ENCODE results near the gene EFCAB12. TPM values are rescaled to one million over a fixed set of nuclear protein-coding genes. Genes with fewer than 3 reads are reported as not detected.

The EFCAB12 gene
- total RNA-seq, 1 experiment from 2014 or later: 2.2 TPM

DNA sequence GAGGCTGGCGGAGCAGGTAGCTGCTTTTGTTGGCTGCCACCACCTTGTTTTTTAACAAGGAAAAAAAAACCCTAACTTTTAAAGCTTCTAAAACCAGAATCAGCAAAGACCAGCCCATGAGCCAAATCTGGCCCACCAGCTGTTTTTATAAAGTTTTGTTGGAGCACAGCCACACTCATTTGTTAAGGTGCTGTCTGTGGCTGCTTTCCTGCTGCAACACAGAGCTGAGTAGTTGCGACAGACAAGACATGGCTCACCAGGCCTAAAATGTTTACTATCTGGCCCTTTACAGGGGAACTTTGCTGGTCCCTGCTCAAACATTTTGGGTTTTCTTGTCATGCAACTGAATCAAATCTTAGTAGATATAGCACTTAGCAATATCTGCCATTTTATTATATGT lies 18.9 kb downstream of the EFCAB12 start:
- Histone ChIP-seq H3K4me1 (replicated peaks; ENCODE audit: insufficient read depth) (peaks cover 24% of the 10 kb centered on the region), H3F3A (ENCODE audit: insufficient read depth, low read depth) (peaks cover 21% of the 10 kb centered on the region; the same call in 1 of the 2 replicates), H3K36me3 (ENCODE audit: low read depth) (no peaks in the 10 kb centered on the region), H3K4me2 (no peak overlapping the region), H3K9me3 (ENCODE audit: insufficient read depth, low read depth) (no peaks in the 10 kb centered on the region), H3K27me3 (ENCODE audit: insufficient read depth, low read depth) (no peaks in the 10 kb centered on the region), H3K27ac (no peak overlapping the region), H3K4me3 (no peak overlapping the region), H4K20me1 (ENCODE audit: insufficient read depth) (no peaks in the 10 kb centered on the region), H3K9me2 (ENCODE audit: insufficient read depth) (no peaks in the 10 kb centered on the region), H2AFZ (no peak overlapping the region), H3K79me2 (ENCODE audit: low read depth) (no peaks in the 10 kb centered on the region)
- POLR2A ChIA-PET (ENCODE audit: unreplicated experiment): no interaction called here
- intact Hi-C loops (cut with micrococcal nuclease; ENCODE audit: unreplicated experiment): no loop called here
- no TSS peak for BruUV-seq (replicated peaks)
- CTCF ChIA-PET: interaction anchor here (0.7 kb wide), 1 partner anchor 424 kb away, joined by 3 read pairs; no protein-coding TSS in a partner anchor
- DNase-seq: no peak
- TF ChIP-seq, protein P1, sequence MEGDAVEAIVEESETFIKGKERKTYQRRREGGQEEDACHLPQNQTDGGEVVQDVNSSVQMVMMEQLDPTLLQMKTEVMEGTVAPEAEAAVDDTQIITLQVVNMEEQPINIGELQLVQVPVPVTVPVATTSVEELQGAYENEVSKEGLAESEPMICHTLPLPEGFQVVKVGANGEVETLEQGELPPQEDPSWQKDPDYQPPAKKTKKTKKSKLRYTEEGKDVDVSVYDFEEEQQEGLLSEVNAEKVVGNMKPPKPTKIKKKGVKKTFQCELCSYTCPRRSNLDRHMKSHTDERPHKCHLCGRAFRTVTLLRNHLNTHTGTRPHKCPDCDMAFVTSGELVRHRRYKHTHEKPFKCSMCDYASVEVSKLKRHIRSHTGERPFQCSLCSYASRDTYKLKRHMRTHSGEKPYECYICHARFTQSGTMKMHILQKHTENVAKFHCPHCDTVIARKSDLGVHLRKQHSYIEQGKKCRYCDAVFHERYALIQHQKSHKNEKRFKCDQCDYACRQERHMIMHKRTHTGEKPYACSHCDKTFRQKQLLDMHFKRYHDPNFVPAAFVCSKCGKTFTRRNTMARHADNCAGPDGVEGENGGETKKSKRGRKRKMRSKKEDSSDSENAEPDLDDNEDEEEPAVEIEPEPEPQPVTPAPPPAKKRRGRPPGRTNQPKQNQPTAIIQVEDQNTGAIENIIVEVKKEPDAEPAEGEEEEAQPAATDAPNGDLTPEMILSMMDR (conservative IDR thresholded peaks at IDR 0.05): no peak
- no peak for TF ChIP-seq EZH2 (IDR thresholded peaks at IDR 0.05; ENCODE audit: low read depth)

DNA sequence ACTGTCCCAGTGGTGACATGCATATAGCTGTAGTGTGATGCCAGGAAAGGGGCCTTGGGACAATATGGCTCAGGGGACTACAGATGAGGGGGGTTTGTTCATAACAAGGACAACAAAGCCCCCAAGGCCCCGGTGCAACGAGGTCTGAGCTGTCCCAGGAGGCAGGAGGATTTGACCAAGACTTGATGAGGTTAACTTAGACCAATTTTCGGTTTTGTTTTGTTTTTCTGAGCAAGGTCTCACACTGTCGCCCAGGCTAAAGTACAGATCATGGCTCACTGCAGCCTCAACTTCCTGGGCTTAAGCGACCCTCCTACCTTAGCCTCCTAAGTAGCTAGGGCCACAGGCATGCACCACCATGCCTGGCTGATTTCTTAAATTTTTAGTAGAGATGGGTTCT lies 23.8 kb downstream of the EFCAB12 start:
- ChIA-PET CTCF (interaction anchor here (0.6 kb wide), 1 partner anchor 22 kb away, joined by 3 read pairs; no protein-coding TSS in a partner anchor), POLR2A (ENCODE audit: unreplicated experiment) (no interaction called here)
- Histone ChIP-seq H2AFZ (no peak overlapping the region), H4K20me1 (ENCODE audit: insufficient read depth) (no peaks in the 10 kb centered on the region), H3K9me3 (ENCODE audit: insufficient read depth, low read depth) (no peaks in the 10 kb centered on the region), H3K4me3 (no peak overlapping the region), H3K27ac (no peak overlapping the region), H3K4me1 (replicated peaks; ENCODE audit: insufficient read depth) (no peaks in the 10 kb centered on the region), H3K4me2 (no peak overlapping the region), H3K27me3 (ENCODE audit: insufficient read depth, low read depth) (no peaks in the 10 kb centered on the region), H3K9me2 (ENCODE audit: insufficient read depth) (no peaks in the 10 kb centered on the region), H3K79me2 (ENCODE audit: low read depth) (no peaks in the 10 kb centered on the region), H3K36me3 (ENCODE audit: low read depth) (no peaks in the 10 kb centered on the region), H3F3A (ENCODE audit: insufficient read depth, low read depth) (peaks cover 7% of the 10 kb centered on the region; the same call in 1 of the 2 replicates)
- no peak for TF ChIP-seq EZH2 (IDR thresholded peaks at IDR 0.05; ENCODE audit: low read depth)
- TF ChIP-seq, protein P1 (conservative IDR thresholded peaks at IDR 0.05): no peak
- BruUV-seq (replicated peaks): no TSS peak
- intact Hi-C loops (cut with micrococcal nuclease; ENCODE audit: unreplicated experiment): no loop called here
- no peak for DNase-seq

DNA sequence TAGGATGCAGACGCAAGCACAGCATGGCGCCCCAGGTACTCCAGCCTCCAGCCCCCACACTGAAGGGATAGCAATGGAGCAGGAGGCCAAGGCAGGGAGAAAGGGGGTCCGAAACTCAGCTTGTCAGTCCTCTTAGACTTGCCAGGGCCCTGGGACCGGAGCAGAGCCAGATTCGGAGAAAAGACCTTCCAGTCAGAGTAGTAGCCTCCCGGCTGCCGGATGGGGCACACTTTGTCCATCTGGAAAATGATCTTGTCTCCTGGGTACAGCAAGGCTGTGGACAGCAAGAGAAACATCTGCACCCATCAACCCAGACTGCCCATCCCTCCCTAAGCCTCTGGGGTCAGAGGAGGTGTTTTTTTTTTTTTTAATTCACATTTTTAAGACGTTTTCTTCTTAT lies 24.3 kb downstream of the EFCAB12 start:
- no peak for DNase-seq
- H3K79me2 ChIP-seq (ENCODE audit: low read depth): peaks cover under 1% of the 10 kb centered on the region
- POLR2A ChIA-PET (ENCODE audit: unreplicated experiment): no interaction called here
- no peak overlapping the region for H2AFZ ChIP-seq
- no peaks in the 10 kb centered on the region for H3K4me1 ChIP-seq (replicated peaks; ENCODE audit: insufficient read depth)
- H3K4me3 ChIP-seq: no peak overlapping the region
- H3K9me3 ChIP-seq (ENCODE audit: insufficient read depth, low read depth): no peaks in the 10 kb centered on the region
- H3K27ac ChIP-seq: no peak overlapping the region
- no TSS peak for BruUV-seq (replicated peaks)
- no peaks in the 10 kb centered on the region for H4K20me1 ChIP-seq (ENCODE audit: insufficient read depth)
- no peaks in the 10 kb centered on the region for H3K27me3 ChIP-seq (ENCODE audit: insufficient read depth, low read depth)
- H3K36me3 ChIP-seq (ENCODE audit: low read depth): no peaks in the 10 kb centered on the region
- TF ChIP-seq, protein P1 (conservative IDR thresholded peaks at IDR 0.05): no peak
- no peak for TF ChIP-seq EZH2 (IDR thresholded peaks at IDR 0.05; ENCODE audit: low read depth)
- CTCF ChIA-PET: no interaction called here
- H3K4me2 ChIP-seq: no peak overlapping the region
- no peaks in the 10 kb centered on the region for H3K9me2 ChIP-seq (ENCODE audit: insufficient read depth)
- intact Hi-C loops (cut with micrococcal nuclease; ENCODE audit: unreplicated experiment): no loop called here
- H3F3A ChIP-seq (ENCODE audit: insufficient read depth, low read depth): peaks cover 7% of the 10 kb centered on the region; the same call in 1 of the 2 replicates
